Testis (tissue), 5 donors: ENCODE results near the gene TNFAIP3. TPM values are rescaled to one million over a fixed set of nuclear protein-coding genes. Genes with fewer than 3 reads are reported as not detected.

Source experiments
- DNase-seq: peaks from one replicate; pipeline ENCODE4 v3.0.0-alpha.2; 2019
- H3K27ac ChIP-seq, 2 donors: fragments of 200-600 bp; sonication (generic); one replicate each; pipeline ENCODE4 v1.5.1; 2019
- H3K27me3 ChIP-seq: fragments of 200-600 bp; sonication (generic); one replicate; pipeline ENCODE4 v1.5.1; 2019
- H3K36me3 ChIP-seq: fragments of 200-600 bp; sonication (generic); one replicate; pipeline ENCODE4 v1.5.1; 2017; ENCODE audit warnings: low read depth; ENCODE audit errors: missing control alignments
- H3K4me1 ChIP-seq: fragments of 200-600 bp; sonication (generic); one replicate; pipeline ENCODE4 v1.5.1; 2019
- H3K4me3 ChIP-seq, 2 donors: fragments of 200-600 bp; sonication (generic); one replicate each; pipeline ENCODE4 v1.5.1; 2017 to 2019
- H3K9me3 ChIP-seq: fragments of 200-600 bp; sonication (generic); one replicate; pipeline ENCODE4 v1.5.1; 2017
- CTCF ChIP-seq, 3 experiments: fragments of 450-650 bp in 2 of 3; fragments of 200-600 bp in 1 of 3; sonication (generic) in 1 of 3; IDR thresholded peaks; one replicate each; pipeline ENCODE4 v1.5.1; 2016 to 2019; ENCODE audit warnings: antibody characterized with exemption in 3 of 3, mild to moderate bottlenecking in 2 of 3, moderate library complexity in 1 of 3
- POLR2A ChIP-seq: fragments of 450-650 bp; IDR thresholded peaks from one replicate; pipeline ENCODE4 v1.6.1; 2017; ENCODE audit warnings: antibody characterized with exemption, mild to moderate bottlenecking, moderate library complexity
- WGBS, 2 donors: methylation state at CpG; one replicate each; pipeline ENCODE4 v1.1.5; 2018; 5-methylcytosine and 5-hydroxymethylcytosine counted together
- intact Hi-C: fragments of 100-400 bp; cut with DNase I; formaldehyde crosslinking; loops from one replicate; pipeline ENCODE4 v1.15.1; 2023; ENCODE audit warnings: low total_unique reads
- long read RNA-seq, 2 donors: transcript quantifications; one replicate each; lab custom pipeline, GENCODE V29; 2026
- polyA plus RNA-seq: library from polyadenylated mRNA; stranded (reverse); fragments of 350-450 nt; fragmentation: Illumina TruSeq; extraction: RNeasy Lipid Tissue Mini Kit (QIAGEN cat#74804); gene quantifications from one replicate; pipeline ENCODE4 v1.2.3, GENCODE V29; 2014; ENCODE audit warnings: low read depth, low replicate concordance; ENCODE audit not compliant: insufficient read depth
- total RNA-seq, 2 donors: library from RNA; depleted of rRNA; stranded (reverse); fragments of >200 nt; gene quantifications; one replicate each; pipeline ENCODE4 v1.2.3, GENCODE V29; 2016

Gene TNFAIP3
- total RNA-seq: 10 to 100 TPM; 12.6 to 15.2 TPM
- polyA plus RNA-seq: 25.1 TPM
- long read RNA-seq, donor 1, full-length matches to known transcripts: 2 of 2 reads
- long read RNA-seq, donor 1, partial matches to known transcripts: 0 of 2 reads
- long read RNA-seq, donor 1, other reads (novel, unspliced or antisense): 0 of 2 reads
- long read RNA-seq, donor 2, full-length matches to known transcripts: 1 of 1 reads
- long read RNA-seq, donor 2, partial matches to known transcripts: 0 of 1 reads
- long read RNA-seq, donor 2, other reads (novel, unspliced or antisense): 0 of 1 reads

- H3K4me3 ChIP-seq: peak within 1 kb of the TSS; percentile 91 to 96
- intact Hi-C loops: loop anchor here (5.0 to 10.0 kb wide), 2 partner anchors 62 to 160 kb away; no protein-coding TSS in a partner anchor
- peak within 1 kb of the TSS; percentile 88 to 90 for H3K27ac ChIP-seq
- 0% methylated on average over 6 to 68 of the region's 87 CpGs for WGBS, 2 donors
- no peaks in the 10 kb centered on the region for H3K27me3 ChIP-seq
- TF ChIP-seq POLR2A (peak; percentile 16), CTCF (IDR thresholded peaks at IDR 0.05) (peak; percentile 82 to 97 (median 85))
- H3K9me3 ChIP-seq: no peaks in the 10 kb centered on the region
- no peaks in the 10 kb centered on the region for H3K36me3 ChIP-seq
- DNase-seq: peak; percentile 94
- peaks cover 24% of the 10 kb centered on the region for H3K4me1 ChIP-seq
Observed at GRCh38 chr6:137866914-137867684, at the start of gene TNFAIP3. TSS of gene TNFAIP3 (plus strand) at chr6:137867259. CDS start at chr6:137871228, 3,969 bp downstream.

GRCh38 chr6:137818440-137818839, 48.6 kb upstream of the TNFAIP3 start:
- H3K4me3 ChIP-seq: no peak overlapping the region
- DNase-seq: no peak
- H3K36me3 ChIP-seq: no peaks in the 10 kb centered on the region
- no peaks in the 10 kb centered on the region for H3K27me3 ChIP-seq
- H3K27ac ChIP-seq: no peak overlapping the region
- intact Hi-C loops: no loop called here
- peaks cover 21% of the 10 kb centered on the region for H3K4me1 ChIP-seq
- no peaks in the 10 kb centered on the region for H3K9me3 ChIP-seq
- 95 to 97% methylated on average over 3 of the region's 3 CpGs for WGBS, 2 donors
- TF ChIP-seq POLR2A (no peak), CTCF (IDR thresholded peaks at IDR 0.05) (no peak)

GRCh38 chr6:137819740-137820139, 47.3 kb upstream of the TNFAIP3 start:
- 67 to 77% methylated on average over 2 of the region's 2 CpGs for WGBS, 2 donors
- peaks cover 28% of the 10 kb centered on the region for H3K4me1 ChIP-seq
- H3K27me3 ChIP-seq: no peaks in the 10 kb centered on the region
- H3K9me3 ChIP-seq: no peaks in the 10 kb centered on the region
- TF ChIP-seq POLR2A: no peak
- no peak for TF ChIP-seq CTCF (IDR thresholded peaks at IDR 0.05)
- H3K27ac ChIP-seq: no peak overlapping the region
- H3K4me3 ChIP-seq: no peak overlapping the region
- DNase-seq: no peak
- intact Hi-C loops: no loop called here
- no peaks in the 10 kb centered on the region for H3K36me3 ChIP-seq

GRCh38 chr6:137820425-137820824, 46.6 kb upstream of the TNFAIP3 start:
- intact Hi-C loops: no loop called here
- WGBS, 2 donors: 84 to 90% methylated on average over 2 of the region's 2 CpGs
- peak overlapping the region in 1 of 2 donors; percentile 21 for H3K27ac ChIP-seq
- H3K4me3 ChIP-seq: no peak overlapping the region
- TF ChIP-seq POLR2A: no peak
- TF ChIP-seq CTCF (IDR thresholded peaks at IDR 0.05): no peak
- H3K4me1 ChIP-seq: peaks cover 28% of the 10 kb centered on the region
- no peaks in the 10 kb centered on the region for H3K9me3 ChIP-seq
- DNase-seq: no peak
- H3K36me3 ChIP-seq: no peaks in the 10 kb centered on the region
- H3K27me3 ChIP-seq: no peaks in the 10 kb centered on the region
